ENCODE data around the gene RPL22. TPM values are rescaled to one million over a fixed set of nuclear protein-coding genes. Genes with fewer than 3 reads are reported as not detected.

RPL22 gene
- total and polyA plus RNA-seq, 2 of the 13 experiments (the other 11 are each of a cell fraction or from before 2014, with no cell fraction given): 214 to 545 TPM

DNA sequence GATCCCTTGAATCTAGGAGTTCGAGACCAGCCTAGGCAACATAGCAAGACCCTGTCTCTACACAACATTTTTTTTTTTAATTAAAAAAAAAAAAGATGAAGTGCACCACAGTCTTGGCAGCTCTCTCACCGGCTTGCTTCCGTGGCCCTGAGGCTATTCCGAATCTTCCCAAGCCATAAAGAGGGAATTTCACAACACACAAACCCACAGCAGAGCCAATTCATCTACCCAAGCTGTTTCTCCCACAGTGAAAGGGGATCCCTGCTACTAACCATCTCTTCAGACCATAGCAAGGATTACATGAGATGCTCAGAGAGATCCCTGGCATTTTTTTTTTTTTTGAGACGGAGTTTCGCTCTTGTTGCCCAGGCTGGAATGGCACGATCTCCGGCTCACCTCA lies 10.9 kb downstream of the RPL22 start:
- ChIA-PET POLR2A (no interaction called here), CTCF (ENCODE audit: low intra/inter-chr PET ratio, low total read pairs) (no interaction called here)
- peaks cover 53% of the 10 kb centered on the region for H4K20me1 ChIP-seq (ENCODE audit: insufficient read depth, low read length)
- ATAC-seq (no peak), FAIRE-seq (no peak), DNase-seq (ENCODE audit: low spot score) (no peak)
- H3K4me1 ChIP-seq (ENCODE audit: insufficient read depth, low read length): peaks cover 14% of the 10 kb centered on the region; the same call in 1 of the 2 replicates
- H3K4me3 ChIP-seq (replicated peaks in 1 of 3; ENCODE audit: insufficient read depth in 1 of 3, low read depth in 2 of 3, low read length in 3 of 3): no peak overlapping the region
- H3K27me3 ChIP-seq (ENCODE audit: control insufficient read depth in 1 of 2, insufficient read depth in 2 of 2, low read length in 2 of 2): no peaks in the 10 kb centered on the region
- no peak overlapping the region for H3K4me2 ChIP-seq (ENCODE audit: low read depth, low read length)
- no peaks in the 10 kb centered on the region for H3K9me3 ChIP-seq (ENCODE audit: low read length)
- TF ChIP-seq POGK (CRISPR knock-in tag; conservative IDR thresholded peaks at IDR 0.05) (no peak), MAFK (conservative IDR thresholded peaks at IDR 0.05 in 1 of 2, IDR thresholded peaks at IDR 0.05 in 1 of 2; ENCODE audit: low read length in 2 of 2) (no peak), ZNF430 (CRISPR knock-in tag; IDR thresholded peaks at IDR 0.05) (no peak)
- H3K27ac ChIP-seq (ENCODE audit: extremely low read length, insufficient read depth, low read length): no peak overlapping the region
- no peak overlapping the region for H2AFZ ChIP-seq (ENCODE audit: low read length)
- peaks cover 29 to 71% of the 10 kb centered on the region in 2 experiments for H3K36me3 ChIP-seq (replicated peaks in 1 of 2; ENCODE audit: control insufficient read depth in 1 of 2, insufficient read depth in 2 of 2, low read length in 2 of 2)
- BruUV-seq (replicated peaks): no TSS peak
- intact Hi-C loops (cut with micrococcal nuclease; ENCODE audit: unreplicated experiment) (no loop called here), in situ Hi-C loops (cut with HindIII; ENCODE audit: extremely low pct_ligation_motif_present, low pct_unique_long_range_greater_than_20kb) (no loop called here)
- H3K79me2 ChIP-seq (ENCODE audit: insufficient read depth, low read length): peaks cover 30% of the 10 kb centered on the region
- no peak overlapping the region for H3K9ac ChIP-seq (ENCODE audit: insufficient read depth, low read depth, low read length)
- 97% methylated on average over 8 of the region's 8 CpGs for WGBS (ENCODE audit: low lambda C conversion rate)

- H3K9ac ChIP-seq (ENCODE audit: insufficient read depth, low read depth, low read length): no peak overlapping the region
- H3K27me3 ChIP-seq (ENCODE audit: control insufficient read depth in 1 of 2, insufficient read depth in 2 of 2, low read length in 2 of 2): peaks cover 0 to 4% of the 10 kb centered on the region in 2 experiments; a peak in 1 of 5 replicates
- no peak overlapping the region for H3K4me3 ChIP-seq (replicated peaks in 1 of 3; ENCODE audit: insufficient read depth in 1 of 3, low read depth in 2 of 3, low read length in 3 of 3)
- CTCF ChIA-PET (ENCODE audit: low intra/inter-chr PET ratio, low total read pairs): interaction anchor here (0.8 kb wide), 1 partner anchor 77 kb away, joined by 5 read pairs; no protein-coding TSS in a partner anchor
- TSS peak; percentile 69 for BruUV-seq (replicated peaks)
- POLR2A ChIA-PET: interaction anchor here (1.0 to 1.7 kb wide), 2 partner anchors 13 to 19 kb away, joined by 5 to 6 read pairs; partner anchors contain the start of gene RPL22
- in situ Hi-C loops (cut with HindIII; ENCODE audit: extremely low pct_ligation_motif_present, low pct_unique_long_range_greater_than_20kb): no loop called here
- H3K4me1 ChIP-seq (ENCODE audit: insufficient read depth, low read length): no peaks in the 10 kb centered on the region
- ATAC-seq (no peak), FAIRE-seq (no peak), DNase-seq (ENCODE audit: low spot score) (peak; percentile 48)
- no peak overlapping the region for H2AFZ ChIP-seq (ENCODE audit: low read length)
- H3K27ac ChIP-seq (ENCODE audit: extremely low read length, insufficient read depth, low read length): no peak overlapping the region
- no peaks in the 10 kb centered on the region for H3K9me3 ChIP-seq (ENCODE audit: low read length)
- 72% methylated on average over 10 of the region's 10 CpGs for WGBS (ENCODE audit: low lambda C conversion rate)
- no peak overlapping the region for H3K4me2 ChIP-seq (ENCODE audit: low read depth, low read length)
- intact Hi-C loops (cut with micrococcal nuclease; ENCODE audit: unreplicated experiment): no loop called here
- H4K20me1 ChIP-seq (ENCODE audit: insufficient read depth, low read length): peaks cover 53% of the 10 kb centered on the region
- peaks cover 22% of the 10 kb centered on the region for H3K79me2 ChIP-seq (ENCODE audit: insufficient read depth, low read length)
- peaks cover 25 to 50% of the 10 kb centered on the region in 2 experiments for H3K36me3 ChIP-seq (replicated peaks in 1 of 2; ENCODE audit: control insufficient read depth in 1 of 2, insufficient read depth in 2 of 2, low read length in 2 of 2)
- no peak for TF ChIP-seq KLF15 (CRISPR knock-in tag; IDR thresholded peaks at IDR 0.05; ENCODE audit: borderline replicate concordance)
- no peak for TF ChIP-seq TRIM24 (CRISPR knock-in tag; IDR thresholded peaks at IDR 0.05)
- no peak for TF ChIP-seq POGK (CRISPR knock-in tag; conservative IDR thresholded peaks at IDR 0.05)
- TF ChIP-seq MTF1 (CRISPR knock-in tag; IDR thresholded peaks at IDR 0.05): no peak
- TF ChIP-seq, protein P1, sequence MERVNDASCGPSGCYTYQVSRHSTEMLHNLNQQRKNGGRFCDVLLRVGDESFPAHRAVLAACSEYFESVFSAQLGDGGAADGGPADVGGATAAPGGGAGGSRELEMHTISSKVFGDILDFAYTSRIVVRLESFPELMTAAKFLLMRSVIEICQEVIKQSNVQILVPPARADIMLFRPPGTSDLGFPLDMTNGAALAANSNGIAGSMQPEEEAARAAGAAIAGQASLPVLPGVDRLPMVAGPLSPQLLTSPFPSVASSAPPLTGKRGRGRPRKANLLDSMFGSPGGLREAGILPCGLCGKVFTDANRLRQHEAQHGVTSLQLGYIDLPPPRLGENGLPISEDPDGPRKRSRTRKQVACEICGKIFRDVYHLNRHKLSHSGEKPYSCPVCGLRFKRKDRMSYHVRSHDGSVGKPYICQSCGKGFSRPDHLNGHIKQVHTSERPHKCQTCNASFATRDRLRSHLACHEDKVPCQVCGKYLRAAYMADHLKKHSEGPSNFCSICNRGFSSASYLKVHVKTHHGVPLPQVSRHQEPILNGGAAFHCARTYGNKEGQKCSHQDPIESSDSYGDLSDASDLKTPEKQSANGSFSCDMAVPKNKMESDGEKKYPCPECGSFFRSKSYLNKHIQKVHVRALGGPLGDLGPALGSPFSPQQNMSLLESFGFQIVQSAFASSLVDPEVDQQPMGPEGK (CRISPR knock-in tag; IDR thresholded peaks at IDR 0.05): peak; percentile 37; the same call in 1 of the 2 replicates
- no peak for TF ChIP-seq SATB2 (CRISPR knock-in tag; IDR thresholded peaks at IDR 0.05)
- peak; percentile 34; the same call in 1 of the 2 replicates for TF ChIP-seq RAD21 (CRISPR knock-in tag; IDR thresholded peaks at IDR 0.05)
- TF ChIP-seq PAX8 (CRISPR knock-in tag; IDR thresholded peaks at IDR 0.05; ENCODE audit: borderline replicate concordance): no peak
These were observed 13.6 kb downstream of the RPL22 start for GRCh38 chr1:6185635-6186382.
